ENCODE results near the gene ASPSCR1.
A peak's percentile ranks its signal among the peaks of the same experiment; 100 is the strongest.
"Not testable (repeated sequence)": the region's sequence is repeated elsewhere in the genome, so short reads cannot be mapped to it uniquely, and the experiment has no call there.

The ASPSCR1 gene

GRCh38 chr17:81941484-81942166 lies 35.8 kb upstream of the ASPSCR1 start:
- peak in 6 of 10 donors; percentile 37 to 92 (median 64) for DNase-seq
- intact Hi-C loops (cut with DNase I) = no loop called here

- no peak for DNase-seq
- intact Hi-C loops (cut with DNase I) = no loop called here
These were observed 35.3 kb upstream of the ASPSCR1 start for GRCh38 chr17:81942167-81942553.

GRCh38 chr17:81944858-81945257 lies 32.6 kb upstream of the ASPSCR1 start:
- intact Hi-C loops (cut with DNase I) = no loop called here

GRCh38 chr17:81947189-81947588 lies 30.2 kb upstream of the ASPSCR1 start, which contains the start of gene MYADML2:
MYADML2 (minus strand) TSS chr17:81947233; CDS start chr17:81941741, 5,492 bp downstream.
- intact Hi-C loops (cut with DNase I) = no loop called here
- peak in 1 of 10 donors; percentile 78 for DNase-seq

More at GRCh38 chr17:81944858-81945257, 32.6 kb upstream of the ASPSCR1 start:
- no peak for DNase-seq

- intact Hi-C loops (cut with DNase I) = no loop called here
- DNase-seq = no peak
These were observed 28.6 kb upstream of the ASPSCR1 start for GRCh38 chr17:81948635-81949378.

GRCh38 chr17:81950501-81950900 lies 26.9 kb upstream of the ASPSCR1 start:
- no peak for DNase-seq
- intact Hi-C loops (cut with DNase I) = no loop called here

GRCh38 chr17:81951785-81952684 lies 25.4 kb upstream of the ASPSCR1 start:
- intact Hi-C loops (cut with DNase I) = no loop called here
- DNase-seq = no peak

- DNase-seq = no peak
- intact Hi-C loops (cut with DNase I) = no loop called here
These were observed 24.6 kb upstream of the ASPSCR1 start for GRCh38 chr17:81952792-81953228.

- DNase-seq; intact Hi-C loops (cut with DNase I): not testable (repeated sequence)
These were observed 24.0 kb upstream of the ASPSCR1 start for GRCh38 chr17:81953443-81953842.

GRCh38 chr17:81954131-81955057 lies 23.0 kb upstream of the ASPSCR1 start:
- DNase-seq = no peak
- intact Hi-C loops (cut with DNase I) = no loop called here

GRCh38 chr17:81955058-81955681 lies 22.3 kb upstream of the ASPSCR1 start:
- intact Hi-C loops (cut with DNase I) = no loop called here
- no peak for DNase-seq

- no peak for DNase-seq
- intact Hi-C loops (cut with DNase I) = no loop called here
These were observed 21.5 kb upstream of the ASPSCR1 start for GRCh38 chr17:81955756-81956544.

- DNase-seq = no peak
- intact Hi-C loops (cut with DNase I) = no loop called here
These were observed 20.5 kb upstream of the ASPSCR1 start for GRCh38 chr17:81956607-81957589.

- DNase-seq = no peak
- intact Hi-C loops (cut with DNase I) = no loop called here
These were observed 19.6 kb upstream of the ASPSCR1 start for GRCh38 chr17:81957691-81958432.

GRCh38 chr17:81958633-81959342 lies 18.6 kb upstream of the ASPSCR1 start:
- intact Hi-C loops (cut with DNase I) = loop anchor here (1.0 kb wide), 1 partner anchor 63 kb away; no protein-coding TSS in a partner anchor
- DNase-seq = no peak
